Activated CD4-positive, alpha-beta memory T cell treated with anti-CD3 and anti-CD28 coated beads, Interleukin-2, amount 10 ng/mL, durations not matched to agents 7 days and 5 days (primary cell): ENCODE measurements around the gene ADRB1. TPM values are rescaled to one million over a fixed set of nuclear protein-coding genes. Genes with fewer than 3 reads are reported as not detected.
A peak's percentile ranks its signal among the peaks of the same experiment; 100 is the strongest.

ENCODE experiments used
- CTCF ChIA-PET: fragments of 350-600 bp; sonication (Branson Sonifier 250); formaldehyde crosslinking; loops from one replicate; lab custom pipeline; 2021; ENCODE audit warnings: antibody characterized with exemption, inconsistent platforms; lab: Charles Lee
- POLR2A ChIA-PET: fragments of 350-600 bp; sonication (Branson Sonifier 250); formaldehyde crosslinking; loops from one replicate; lab custom pipeline; 2021; ENCODE audit warnings: antibody characterized with exemption; lab: Charles Lee
- DNase-seq: peaks from one replicate; pipeline ENCODE4 v3.0.0-alpha.2; 2020
- H3K27ac Mint-ChIP-seq: one replicate; pipeline ENCODE4 v1.8.0; 2021; ENCODE audit warnings: mild to moderate bottlenecking, mixed read lengths
- H3K27me3 Mint-ChIP-seq: one replicate; pipeline ENCODE4 v1.8.0; 2021; ENCODE audit warnings: mixed read lengths
- H3K36me3 Mint-ChIP-seq: one replicate; pipeline ENCODE4 v1.8.0; 2021; ENCODE audit warnings: low read depth, mixed read lengths
- H3K4me1 Mint-ChIP-seq: one replicate; pipeline ENCODE4 v1.8.0; 2021; ENCODE audit warnings: mixed read lengths
- H3K4me3 Mint-ChIP-seq: one replicate; pipeline ENCODE4 v1.8.0; 2021; ENCODE audit warnings: mild to moderate bottlenecking, mixed read lengths
- H3K9me3 Mint-ChIP-seq: one replicate; pipeline ENCODE4 v1.8.0; 2021; ENCODE audit warnings: mixed read lengths
- total RNA-seq, 2 experiments: library from RNA; stranded (reverse); gene quantifications; one replicate each; pipeline ENCODE4 v1.2.3, GENCODE V29; 2021

The ADRB1 gene
- total RNA-seq, 2 experiments from 2014 or later, result 0.20 TPM

DNA sequence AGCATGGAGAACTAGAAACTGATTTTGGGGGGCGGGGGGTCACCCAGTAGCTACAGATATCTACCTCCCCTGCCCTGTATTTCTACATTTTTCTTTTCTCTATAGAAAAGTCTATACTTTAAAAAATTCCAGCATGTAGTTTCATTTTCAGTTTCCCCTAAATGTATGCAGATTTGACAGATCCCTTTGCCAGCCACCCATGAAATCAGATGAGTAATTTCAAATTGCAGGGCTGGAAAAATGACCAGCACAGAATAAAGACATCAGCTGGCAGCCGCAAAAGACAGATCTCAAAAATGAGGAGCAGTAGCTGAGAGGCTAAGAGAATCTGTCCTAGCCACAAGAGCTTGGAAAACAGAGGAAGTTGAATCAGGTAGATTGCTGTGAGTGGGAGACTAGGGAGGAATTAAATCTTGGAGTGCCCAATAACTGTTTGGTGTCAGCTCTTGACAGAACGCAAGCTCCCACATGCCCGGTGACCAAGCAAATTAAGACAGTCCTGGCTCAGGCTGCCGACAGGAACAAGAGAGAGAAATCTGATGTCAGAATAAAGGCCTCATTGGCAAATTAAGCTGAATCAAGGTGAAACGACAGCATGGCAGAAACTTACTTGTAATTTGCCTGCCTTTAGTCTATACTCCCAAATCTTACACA, 24.5 kb downstream of the ADRB1 start:
- Mint-ChIP-seq H3K27me3 (peaks cover 19% of the 10 kb centered on the region), H3K4me3 (no peak overlapping the region), H3K4me1 (peaks cover 19% of the 10 kb centered on the region), H3K9me3 (no peaks in the 10 kb centered on the region), H3K36me3 (no peaks in the 10 kb centered on the region), H3K27ac (no peak overlapping the region)
- no peak for DNase-seq
- ChIA-PET POLR2A (interaction anchor here (1.0 kb wide), 1 partner anchor 15 kb away, joined by 4 read pairs; no protein-coding TSS in a partner anchor), CTCF (interaction anchor here (0.9 to 2.3 kb wide), 7 partner anchors 9 to 266 kb away, joined by 3 to 10 read pairs (median 4); no protein-coding TSS in a partner anchor)

DNA sequence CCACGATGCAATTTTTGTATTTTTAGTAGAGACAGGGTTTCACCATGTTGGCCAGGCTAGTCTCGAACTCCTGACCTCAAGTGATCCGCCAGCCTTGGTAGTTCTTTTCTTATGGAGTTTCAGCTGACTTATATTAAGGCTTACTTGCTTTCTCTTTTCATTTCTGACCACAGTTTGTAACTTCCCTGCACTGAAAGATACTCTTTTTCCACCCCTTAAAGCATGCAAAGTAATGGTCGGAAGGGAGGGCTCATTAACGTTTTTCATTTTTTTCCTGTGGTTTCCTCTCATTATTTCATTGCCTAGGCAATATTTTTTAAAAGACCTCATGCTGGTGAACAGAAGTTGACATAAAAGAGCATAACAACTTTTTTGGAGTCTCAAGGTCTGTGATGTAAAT, 27.0 kb downstream of the ADRB1 start:
- DNase-seq, result no peak
- Mint-ChIP-seq H3K36me3 (no peaks in the 10 kb centered on the region), H3K4me3 (no peak overlapping the region), H3K27ac (no peak overlapping the region), H3K4me1 (peaks cover 34% of the 10 kb centered on the region), H3K9me3 (no peaks in the 10 kb centered on the region), H3K27me3 (peaks cover 3% of the 10 kb centered on the region)
- ChIA-PET POLR2A (interaction anchor here (0.8 kb wide), 1 partner anchor 13 kb away, joined by 4 read pairs; no protein-coding TSS in a partner anchor), CTCF (no interaction called here)

DNA sequence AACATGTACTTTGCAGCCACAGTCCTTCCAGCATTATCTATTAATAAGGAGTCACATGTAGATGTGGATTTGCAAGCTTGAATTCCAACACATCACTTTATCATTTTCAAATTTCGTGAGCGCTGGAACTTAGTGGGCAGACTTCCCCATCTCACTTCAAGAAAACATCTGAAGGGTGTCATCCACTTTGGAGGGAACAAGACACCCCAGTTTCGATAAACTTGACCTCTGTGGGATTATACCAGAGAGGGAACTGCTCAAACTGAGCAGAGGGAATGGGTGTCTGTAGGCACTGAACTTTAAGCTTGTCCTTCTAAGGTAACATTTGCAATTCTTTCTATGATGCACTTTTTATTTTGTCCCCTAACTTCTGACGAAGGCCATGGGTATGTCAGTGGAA, 27.5 kb downstream of the ADRB1 start:
- Mint-ChIP-seq H3K36me3 (no peaks in the 10 kb centered on the region), H3K9me3 (no peaks in the 10 kb centered on the region), H3K4me3 (no peak overlapping the region), H3K4me1 (peaks cover 34% of the 10 kb centered on the region), H3K27me3 (peaks cover 4% of the 10 kb centered on the region), H3K27ac (no peak overlapping the region)
- ChIA-PET CTCF (no interaction called here), POLR2A (interaction anchor here (0.8 kb wide), 1 partner anchor 12 kb away, joined by 4 read pairs; no protein-coding TSS in a partner anchor)
- DNase-seq, result no peak

DNA sequence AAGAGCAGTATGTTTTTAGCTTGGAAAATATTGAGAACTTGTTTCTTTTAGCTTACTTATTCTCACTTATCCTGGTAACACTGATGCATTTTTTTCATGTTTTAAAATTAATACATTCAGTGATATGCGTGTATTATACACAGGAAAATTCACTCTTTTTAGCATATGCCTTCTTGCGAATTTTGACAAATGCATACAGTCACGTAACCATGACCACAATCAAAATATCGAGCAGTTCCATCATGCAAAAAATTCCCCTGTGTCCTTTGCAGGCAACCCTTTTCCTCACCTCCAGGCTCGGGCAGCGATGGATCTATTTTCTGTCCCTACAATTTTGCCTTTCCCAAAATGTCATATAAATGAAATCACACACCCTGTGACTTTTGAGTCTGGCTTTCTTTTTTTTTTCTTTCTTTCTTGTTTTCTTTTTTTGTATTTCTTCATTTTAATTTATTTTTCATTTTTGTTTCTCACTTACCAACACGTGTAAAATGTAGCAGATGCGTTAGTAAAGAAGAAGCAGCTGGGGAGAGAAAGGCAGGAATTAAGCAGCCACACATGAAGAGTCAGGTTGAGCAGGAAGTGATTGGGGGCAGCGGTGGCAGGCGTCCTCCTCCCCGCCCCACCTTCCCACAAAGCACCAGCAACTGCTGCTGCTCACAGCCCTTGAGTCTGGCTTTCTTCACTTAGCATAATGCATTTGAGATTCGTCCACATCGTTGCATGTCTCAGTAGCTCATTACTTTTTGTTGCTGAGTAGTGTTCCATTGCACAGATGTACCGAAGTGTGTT, 29.9 kb downstream of the ADRB1 start:
- peak; percentile 59 for DNase-seq
- Mint-ChIP-seq H3K4me3 (no peak overlapping the region), H3K9me3 (no peaks in the 10 kb centered on the region), H3K36me3 (no peaks in the 10 kb centered on the region), H3K27ac (no peak overlapping the region), H3K27me3 (peaks cover 12% of the 10 kb centered on the region), H3K4me1 (peaks cover 24% of the 10 kb centered on the region)
- ChIA-PET CTCF (interaction anchor here (1.6 kb wide), 1 partner anchor 14 kb away, joined by 5 read pairs; no protein-coding TSS in a partner anchor), POLR2A (interaction anchor here (0.5 kb wide), 1 partner anchor 362 kb away, joined by 3 read pairs; no protein-coding TSS in a partner anchor)

DNA sequence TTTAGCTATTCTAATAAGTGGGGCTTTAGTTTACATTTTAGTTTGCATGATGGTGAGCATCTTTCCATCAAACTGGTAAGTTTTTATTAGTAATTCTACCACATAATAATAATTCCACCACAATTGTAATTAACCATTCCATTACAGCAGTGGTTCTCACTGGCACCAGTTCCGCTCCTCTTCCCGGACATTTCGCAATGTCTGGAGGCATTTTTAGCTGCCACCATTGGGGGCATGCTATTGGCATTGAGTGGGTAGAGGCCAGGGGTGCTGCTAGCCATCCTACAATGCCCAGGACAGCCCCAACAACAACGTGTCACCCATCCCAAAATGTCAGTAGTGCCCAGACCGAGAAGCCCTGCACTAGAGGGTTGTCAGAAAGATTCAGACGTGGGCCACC, 31.4 kb downstream of the ADRB1 start:
- CTCF ChIA-PET, result no interaction called here
- Mint-ChIP-seq H3K36me3 (no peaks in the 10 kb centered on the region), H3K27me3 (peaks cover 21% of the 10 kb centered on the region), H3K27ac (no peak overlapping the region), H3K4me1 (peaks cover 23% of the 10 kb centered on the region), H3K9me3 (no peaks in the 10 kb centered on the region), H3K4me3 (no peak overlapping the region)
- POLR2A ChIA-PET, result no interaction called here
- no peak for DNase-seq

DNA sequence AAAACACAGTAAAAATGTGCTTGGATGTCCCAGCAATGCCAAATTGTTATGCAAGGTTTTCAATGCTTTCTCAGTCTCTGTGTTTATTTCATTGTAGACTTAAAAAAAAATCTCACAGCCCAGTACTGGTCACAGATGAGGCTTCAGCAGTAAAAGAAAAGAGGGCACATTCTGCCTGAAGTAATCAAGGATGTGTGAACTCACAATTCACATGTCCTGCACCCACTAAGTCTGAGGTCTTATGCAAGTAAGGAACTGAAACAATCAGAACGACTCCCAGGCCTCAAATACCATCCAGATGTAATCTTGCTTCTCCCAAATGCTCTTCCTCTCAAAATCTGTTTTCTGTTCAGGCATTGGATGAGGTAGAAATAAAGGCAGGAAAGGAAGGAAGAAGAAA, 33.7 kb downstream of the ADRB1 start:
- ChIA-PET CTCF (no interaction called here), POLR2A (no interaction called here)
- no peak overlapping the region for H3K4me3 Mint-ChIP-seq
- no peaks in the 10 kb centered on the region for H3K9me3 Mint-ChIP-seq
- peaks cover 19% of the 10 kb centered on the region for H3K4me1 Mint-ChIP-seq
- no peak overlapping the region for H3K27ac Mint-ChIP-seq
- H3K27me3 Mint-ChIP-seq, result peaks cover 27% of the 10 kb centered on the region
- no peaks in the 10 kb centered on the region for H3K36me3 Mint-ChIP-seq
- no peak for DNase-seq

DNA sequence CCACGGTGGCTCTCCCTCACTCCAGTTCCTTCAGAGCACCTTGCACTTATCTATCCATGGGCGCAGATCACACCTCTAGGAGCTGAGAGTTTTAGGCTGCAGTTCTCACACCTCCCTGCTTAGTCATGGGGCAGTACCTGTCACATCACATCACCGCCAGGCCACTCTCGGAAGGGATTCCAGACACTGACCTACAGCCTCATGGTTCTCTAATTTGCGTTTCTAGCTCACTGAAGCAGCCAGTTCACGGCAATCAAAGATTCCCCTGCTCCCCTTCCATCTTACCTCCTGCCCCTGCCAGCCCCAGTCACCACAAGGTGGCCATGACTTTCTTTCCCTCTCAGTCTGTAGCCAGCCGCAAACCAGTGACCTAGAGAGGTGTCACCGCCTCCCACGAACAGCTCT, 34.2 kb downstream of the ADRB1 start:
- Mint-ChIP-seq H3K27me3 (peaks cover 27% of the 10 kb centered on the region), H3K4me3 (no peak overlapping the region), H3K36me3 (no peaks in the 10 kb centered on the region), H3K27ac (no peak overlapping the region), H3K4me1 (peaks cover 16% of the 10 kb centered on the region), H3K9me3 (no peaks in the 10 kb centered on the region)
- DNase-seq, result no peak
- CTCF ChIA-PET, result interaction anchor here (1.2 kb wide), 1 partner anchor 220 kb away, joined by 4 read pairs; no protein-coding TSS in a partner anchor
- POLR2A ChIA-PET, result no interaction called here

DNA sequence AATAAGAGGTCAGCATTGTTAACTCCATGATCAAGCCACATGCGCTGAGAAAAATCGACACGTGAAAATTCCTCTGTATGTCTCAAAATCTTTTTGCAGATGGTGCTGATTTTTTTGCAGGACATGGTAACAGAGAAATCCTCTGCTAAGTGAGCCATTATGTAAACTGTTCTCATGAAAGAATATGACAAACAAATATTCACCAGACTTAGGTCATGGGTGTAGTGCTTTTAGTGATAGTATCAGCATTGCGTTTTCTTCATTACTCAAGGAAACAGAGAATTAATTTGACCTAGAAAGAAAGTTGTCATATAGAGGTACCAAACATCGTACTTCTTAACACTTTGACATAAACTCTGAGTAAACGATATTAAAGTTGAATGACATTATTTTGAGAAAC, 34.7 kb downstream of the ADRB1 start:
- Mint-ChIP-seq H3K36me3 (no peaks in the 10 kb centered on the region), H3K27me3 (peaks cover 27% of the 10 kb centered on the region), H3K4me1 (peaks cover 13% of the 10 kb centered on the region), H3K4me3 (no peak overlapping the region), H3K9me3 (no peaks in the 10 kb centered on the region), H3K27ac (no peak overlapping the region)
- ChIA-PET POLR2A (no interaction called here), CTCF (interaction anchor here (0.6 to 1.2 kb wide), 3 partner anchors 9 to 286 kb away, joined by 4 read pairs; no protein-coding TSS in a partner anchor)
- DNase-seq, result no peak

DNA sequence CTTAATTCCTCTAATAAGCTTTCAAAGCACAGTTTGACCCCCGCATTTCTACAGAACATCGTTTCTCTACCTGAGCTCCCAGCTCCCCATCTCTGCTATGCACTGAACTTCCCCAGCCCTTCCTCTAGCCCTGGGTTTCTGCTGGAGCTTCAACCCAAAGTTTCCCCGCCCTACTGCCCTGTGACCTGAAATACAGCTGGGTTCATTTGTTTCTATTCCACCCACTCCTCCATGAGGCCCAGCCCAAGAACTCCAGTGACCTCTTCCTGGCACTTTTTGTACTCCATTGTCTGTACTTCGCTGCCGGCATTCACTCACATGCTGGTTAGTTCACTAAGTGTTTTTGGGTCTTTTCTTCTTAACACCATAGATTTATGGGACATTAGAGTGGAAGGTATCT, 35.8 kb downstream of the ADRB1 start:
- peaks cover 27% of the 10 kb centered on the region for H3K27me3 Mint-ChIP-seq
- ChIA-PET CTCF (no interaction called here), POLR2A (no interaction called here)
- H3K36me3 Mint-ChIP-seq, result no peaks in the 10 kb centered on the region
- H3K4me1 Mint-ChIP-seq, result peaks cover 4% of the 10 kb centered on the region
- DNase-seq, result no peak
- H3K9me3 Mint-ChIP-seq, result no peaks in the 10 kb centered on the region
- H3K4me3 Mint-ChIP-seq, result no peak overlapping the region
- no peak overlapping the region for H3K27ac Mint-ChIP-seq

DNA sequence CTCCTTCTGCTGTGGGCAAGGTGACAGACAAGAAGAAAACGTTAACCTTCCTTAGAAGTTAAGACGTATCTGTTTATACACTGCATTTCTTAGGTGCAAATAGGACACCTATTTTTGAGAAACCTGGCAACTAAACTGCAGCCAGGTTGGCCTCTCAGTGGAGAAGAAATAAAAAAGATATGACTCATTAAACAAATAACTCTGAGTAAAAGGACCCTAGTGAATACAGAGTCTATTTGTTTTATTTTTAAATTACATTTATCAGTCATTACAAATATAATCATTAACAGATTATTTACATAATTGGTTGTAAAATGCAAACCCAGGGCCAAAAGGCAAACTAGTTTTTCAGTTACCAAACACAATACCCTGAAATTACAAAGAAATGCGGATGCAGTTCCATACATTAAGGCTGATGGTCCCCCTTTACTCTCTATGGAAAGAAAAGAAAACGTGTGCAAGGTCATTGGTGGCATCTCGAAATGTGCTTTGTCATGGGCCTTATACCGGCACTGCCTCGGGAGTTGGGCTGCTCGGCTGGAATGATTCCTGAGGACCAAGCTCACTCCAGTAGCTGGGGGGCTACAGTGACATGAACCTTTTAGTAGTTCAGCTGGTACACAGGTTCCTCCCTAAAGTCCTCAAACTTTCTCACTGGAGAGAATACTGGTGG, 38.4 kb downstream of the ADRB1 start:
- Mint-ChIP-seq H3K27ac (no peak overlapping the region), H3K36me3 (no peaks in the 10 kb centered on the region), H3K27me3 (peaks cover 21% of the 10 kb centered on the region), H3K4me1 (no peaks in the 10 kb centered on the region), H3K4me3 (no peak overlapping the region), H3K9me3 (no peaks in the 10 kb centered on the region)
- DNase-seq, result no peak
- POLR2A ChIA-PET, result no interaction called here
- CTCF ChIA-PET, result interaction anchor here (0.7 to 1.3 kb wide), 3 partner anchors 19 to 128 kb away, joined by 3 to 4 read pairs (median 3); no protein-coding TSS in a partner anchor

DNA sequence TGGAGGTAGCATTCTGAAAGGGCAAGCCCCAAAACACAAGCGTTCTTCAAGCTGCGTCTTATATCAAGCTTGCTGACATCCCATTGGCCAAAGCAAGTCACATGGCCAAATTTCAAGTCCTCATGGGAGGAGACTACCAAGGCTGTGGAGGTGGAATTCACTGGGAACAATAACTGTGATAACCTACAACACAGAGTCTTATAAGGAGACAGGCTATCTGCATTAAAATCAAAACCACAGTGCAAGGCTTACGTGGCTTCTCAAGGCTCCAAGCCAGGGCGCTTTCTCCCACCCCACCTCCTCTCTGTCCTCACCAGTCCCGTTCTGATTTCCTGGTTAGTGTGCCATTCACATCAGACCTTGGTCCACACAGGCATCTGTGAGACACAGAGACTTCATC, 39.4 kb downstream of the ADRB1 start:
- Mint-ChIP-seq H3K9me3 (no peaks in the 10 kb centered on the region), H3K27ac (no peak overlapping the region), H3K4me1 (no peaks in the 10 kb centered on the region), H3K4me3 (no peak overlapping the region), H3K27me3 (peaks cover 23% of the 10 kb centered on the region), H3K36me3 (no peaks in the 10 kb centered on the region)
- peak; percentile 31 for DNase-seq
- POLR2A ChIA-PET, result interaction anchor here (1.0 to 1.3 kb wide), 2 partner anchors 12 to 14 kb away, joined by 4 read pairs; no protein-coding TSS in a partner anchor
- CTCF ChIA-PET, result interaction anchor here (0.9 kb wide), 1 partner anchor 36 kb away, joined by 3 read pairs; no protein-coding TSS in a partner anchor

DNA sequence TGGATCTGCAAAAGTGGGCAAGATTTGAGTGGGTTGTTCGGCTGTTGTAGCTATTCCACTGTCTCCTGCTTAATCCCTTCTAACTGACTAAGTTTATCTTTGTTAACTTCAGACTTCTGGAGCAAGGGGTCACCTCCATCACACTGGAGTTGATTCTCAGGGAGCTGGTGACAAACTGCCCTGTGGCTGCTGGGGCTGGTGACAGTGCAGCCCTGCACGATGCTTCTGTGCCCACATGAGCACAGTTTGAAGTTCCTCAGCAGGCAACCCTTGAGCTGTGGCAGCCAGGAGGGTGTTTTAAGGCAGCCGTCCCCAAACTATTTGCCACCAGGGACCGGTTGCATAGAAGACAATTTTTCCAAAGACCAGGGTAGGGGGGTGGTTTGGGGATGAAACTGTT, 40.5 kb downstream of the ADRB1 start:
- no peak overlapping the region for H3K4me3 Mint-ChIP-seq
- H3K27me3 Mint-ChIP-seq, result peaks cover 18% of the 10 kb centered on the region
- ChIA-PET CTCF (interaction anchor here (1.3 kb wide), 3 partner anchors 9 to 18 kb away, joined by 3 to 5 read pairs (median 3); no protein-coding TSS in a partner anchor), POLR2A (interaction anchor here (1.0 to 1.3 kb wide), 3 partner anchors 13 to 20 kb away, joined by 3 to 4 read pairs (median 4); no protein-coding TSS in a partner anchor)
- peak; percentile 45 for DNase-seq
- no peaks in the 10 kb centered on the region for H3K4me1 Mint-ChIP-seq
- H3K36me3 Mint-ChIP-seq, result no peaks in the 10 kb centered on the region
- no peaks in the 10 kb centered on the region for H3K9me3 Mint-ChIP-seq
- no peak overlapping the region for H3K27ac Mint-ChIP-seq
